ENCODE results near the gene LMF1.

LMF1 gene

GRCh38 chr16:890716-891352 lies 80.0 kb downstream of the LMF1 start:
- Histone ChIP-seq H3K9me2 (replicated peaks; ENCODE audit: insufficient read depth, low read length) (no peaks in the 10 kb centered on the region), H2AFZ (ENCODE audit: low read depth, low read length, severe bottlenecking) (no peak overlapping the region), H3K27ac (ENCODE audit: low read depth, low read length) (no peak overlapping the region), H3F3A (ENCODE audit: insufficient read depth) (no peaks in the 10 kb centered on the region), H3K9me3 (ENCODE audit: insufficient read depth, low read length) (no peaks in the 10 kb centered on the region), H3K79me2 (ENCODE audit: insufficient read depth, low read length) (no peaks in the 10 kb centered on the region), H3K9ac (ENCODE audit: low read length) (no peak overlapping the region), H3K4me3 (ENCODE audit: insufficient read depth, low read length, poor library complexity, severe bottlenecking) (no peak overlapping the region), H3K27me3 (ENCODE audit: low read length) (no peaks in the 10 kb centered on the region), H4K20me1 (ENCODE audit: low read depth, low read length) (no peaks in the 10 kb centered on the region), H3K4me2 (ENCODE audit: low read depth, low read length, poor library complexity, severe bottlenecking) (no peak overlapping the region), H3K36me3 (ENCODE audit: low read length) (no peaks in the 10 kb centered on the region)
- TF ChIP-seq EZH2phosphoT487 (conservative IDR thresholded peaks at IDR 0.05; ENCODE audit: low read length) (no peak), CTCF (IDR thresholded peaks at IDR 0.05; ENCODE audit: insufficient read depth, low read length, poor library complexity, severe bottlenecking) (no peak)

DNA sequence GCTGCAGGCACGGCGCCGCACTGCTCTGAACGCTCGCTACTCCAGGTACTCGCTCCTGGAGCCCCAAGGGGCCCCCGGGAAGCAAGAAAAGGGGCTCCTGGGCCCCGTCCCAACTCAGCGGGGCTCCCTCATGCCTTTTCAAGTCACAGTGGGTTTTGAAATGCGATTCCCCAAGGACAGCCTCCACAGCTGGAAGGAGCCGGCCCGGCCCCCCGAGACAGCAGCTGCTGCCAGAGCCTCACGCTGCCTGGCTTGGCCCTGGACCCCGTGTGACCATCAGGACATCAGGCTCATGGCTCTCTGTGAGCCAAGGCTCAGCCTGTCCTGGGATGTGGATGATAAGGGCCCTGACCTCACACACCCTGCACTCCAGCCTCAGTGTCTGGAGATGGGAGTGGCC lies 80.6 kb downstream of the LMF1 start:
- H3K4me3 ChIP-seq (ENCODE audit: insufficient read depth, low read length, poor library complexity, severe bottlenecking): no peak overlapping the region
- TF ChIP-seq CTCF (IDR thresholded peaks at IDR 0.05; ENCODE audit: insufficient read depth, low read length, poor library complexity, severe bottlenecking): no peak
- TF ChIP-seq EZH2phosphoT487 (conservative IDR thresholded peaks at IDR 0.05; ENCODE audit: low read length): no peak
- H3K79me2 ChIP-seq (ENCODE audit: insufficient read depth, low read length): no peaks in the 10 kb centered on the region
- no peaks in the 10 kb centered on the region for H3K27me3 ChIP-seq (ENCODE audit: low read length)
- H3K9ac ChIP-seq (ENCODE audit: low read length): no peak overlapping the region
- no peaks in the 10 kb centered on the region for H3K36me3 ChIP-seq (ENCODE audit: low read length)
- no peaks in the 10 kb centered on the region for H3K9me3 ChIP-seq (ENCODE audit: insufficient read depth, low read length)
- no peaks in the 10 kb centered on the region for H3F3A ChIP-seq (ENCODE audit: insufficient read depth)
- H4K20me1 ChIP-seq (ENCODE audit: low read depth, low read length): no peaks in the 10 kb centered on the region
- no peaks in the 10 kb centered on the region for H3K9me2 ChIP-seq (replicated peaks; ENCODE audit: insufficient read depth, low read length)
- H3K4me2 ChIP-seq (ENCODE audit: low read depth, low read length, poor library complexity, severe bottlenecking): no peak overlapping the region
- no peak overlapping the region for H2AFZ ChIP-seq (ENCODE audit: low read depth, low read length, severe bottlenecking)
- no peak overlapping the region for H3K27ac ChIP-seq (ENCODE audit: low read depth, low read length)

DNA sequence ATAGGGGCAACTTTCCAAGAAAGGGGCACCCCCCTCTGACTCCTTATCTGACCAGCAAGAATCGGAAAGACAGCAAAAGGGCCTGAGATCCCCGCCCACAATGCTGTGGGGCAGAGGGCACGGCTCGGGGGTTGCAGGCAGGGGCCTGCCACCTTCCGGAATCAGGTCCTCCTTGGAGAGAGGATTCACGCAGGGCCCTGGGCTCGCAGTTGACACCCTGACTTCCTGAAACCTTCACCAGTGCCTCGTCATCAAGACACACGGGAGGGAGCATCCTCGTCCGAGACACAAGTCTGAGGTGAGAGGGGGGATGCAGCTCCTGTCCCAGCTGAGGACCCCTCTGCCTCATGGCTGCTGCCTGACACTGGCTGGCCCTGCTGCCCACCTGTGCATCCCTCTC lies 81.2 kb downstream of the LMF1 start:
- Histone ChIP-seq H3K9ac (ENCODE audit: low read length) (no peak overlapping the region), H3K79me2 (ENCODE audit: insufficient read depth, low read length) (no peaks in the 10 kb centered on the region), H4K20me1 (ENCODE audit: low read depth, low read length) (no peaks in the 10 kb centered on the region), H3K9me2 (replicated peaks; ENCODE audit: insufficient read depth, low read length) (no peaks in the 10 kb centered on the region), H3K4me2 (ENCODE audit: low read depth, low read length, poor library complexity, severe bottlenecking) (no peak overlapping the region), H3K9me3 (ENCODE audit: insufficient read depth, low read length) (no peaks in the 10 kb centered on the region), H2AFZ (ENCODE audit: low read depth, low read length, severe bottlenecking) (no peak overlapping the region), H3K27me3 (ENCODE audit: low read length) (no peaks in the 10 kb centered on the region), H3K4me3 (ENCODE audit: insufficient read depth, low read length, poor library complexity, severe bottlenecking) (no peak overlapping the region), H3F3A (ENCODE audit: insufficient read depth) (no peaks in the 10 kb centered on the region), H3K27ac (ENCODE audit: low read depth, low read length) (no peak overlapping the region), H3K36me3 (ENCODE audit: low read length) (no peaks in the 10 kb centered on the region)
- TF ChIP-seq CTCF (IDR thresholded peaks at IDR 0.05; ENCODE audit: insufficient read depth, low read length, poor library complexity, severe bottlenecking) (no peak), EZH2phosphoT487 (conservative IDR thresholded peaks at IDR 0.05; ENCODE audit: low read length) (no peak)

Measured in SU-DHL-6 (cell line).